Measurements from ENCODE around the gene IL17C. TPM values are rescaled to one million over a fixed set of nuclear protein-coding genes. Genes with fewer than 3 reads are reported as not detected.
"Not testable (repeated sequence)": the region's sequence is repeated elsewhere in the genome, so short reads cannot be mapped to it uniquely, and the experiment has no call there.

The IL17C gene
- total and polyA plus RNA-seq, 9 donors = not detected

- Histone ChIP-seq H3K36me3 (ENCODE audit: control insufficient read depth, insufficient read depth, low read length) (peaks cover 48% of the 10 kb centered on the region), H3K4me3 (ENCODE audit: low read length) (no peak overlapping the region), H3K27ac (ENCODE audit: low read length) (no peak overlapping the region), H3K4me1 (ENCODE audit: control insufficient read depth, insufficient read depth, low read length) (peaks cover 10% of the 10 kb centered on the region), H3K9me3 (replicated peaks; ENCODE audit: control insufficient read depth, low read depth, low read length) (no peaks in the 10 kb centered on the region), H3K27me3 (ENCODE audit: control insufficient read depth, insufficient read depth, low read length) (no peaks in the 10 kb centered on the region)
- 67% methylated on average over 10 of the region's 15 CpGs for WGBS (ENCODE audit: insufficient coverage)
- no peak for DNase-seq
These were observed 20.3 kb downstream of the IL17C start for GRCh38 chr16:88658714-88659113.

- Histone ChIP-seq H3K4me1 (ENCODE audit: control insufficient read depth, insufficient read depth, low read length) (peaks cover 14% of the 10 kb centered on the region), H3K4me3 (ENCODE audit: low read length) (no peak overlapping the region), H3K27ac (ENCODE audit: low read length) (no peak overlapping the region), H3K27me3 (ENCODE audit: control insufficient read depth, insufficient read depth, low read length) (no peaks in the 10 kb centered on the region), H3K9me3 (replicated peaks; ENCODE audit: control insufficient read depth, low read depth, low read length) (no peaks in the 10 kb centered on the region), H3K36me3 (ENCODE audit: control insufficient read depth, insufficient read depth, low read length) (peaks cover 44% of the 10 kb centered on the region)
- DNase-seq = no peak
- 88% methylated on average over 22 of the region's 25 CpGs for WGBS (ENCODE audit: insufficient coverage)
These were observed 20.8 kb downstream of the IL17C start for GRCh38 chr16:88659160-88659559.

- Histone ChIP-seq H3K36me3 (ENCODE audit: control insufficient read depth, insufficient read depth, low read length) (peaks cover 22% of the 10 kb centered on the region), H3K4me3 (ENCODE audit: low read length) (no peak overlapping the region), H3K9me3 (replicated peaks; ENCODE audit: control insufficient read depth, low read depth, low read length) (no peaks in the 10 kb centered on the region), H3K4me1 (ENCODE audit: control insufficient read depth, insufficient read depth, low read length) (peaks cover 26% of the 10 kb centered on the region), H3K27ac (ENCODE audit: low read length) (no peak overlapping the region), H3K27me3 (ENCODE audit: control insufficient read depth, insufficient read depth, low read length) (no peaks in the 10 kb centered on the region)
- WGBS (ENCODE audit: insufficient coverage) = 77% methylated on average over 3 of the region's 10 CpGs
- no peak for DNase-seq
These were observed 23.1 kb downstream of the IL17C start for GRCh38 chr16:88661468-88661867.

- peak overlapping the region; percentile 77 for H3K4me3 ChIP-seq (ENCODE audit: low read length)
- H3K27ac ChIP-seq (ENCODE audit: low read length) = peak overlapping the region; percentile 71
- DNase-seq = no peak
- H3K27me3 ChIP-seq (ENCODE audit: control insufficient read depth, insufficient read depth, low read length) = no peaks in the 10 kb centered on the region
- no peaks in the 10 kb centered on the region for H3K9me3 ChIP-seq (replicated peaks; ENCODE audit: control insufficient read depth, low read depth, low read length)
- WGBS (ENCODE audit: insufficient coverage) = 1% methylated on average over 47 of the region's 49 CpGs
- peaks cover 27% of the 10 kb centered on the region for H3K4me1 ChIP-seq (ENCODE audit: control insufficient read depth, insufficient read depth, low read length)
- peaks cover 15% of the 10 kb centered on the region for H3K36me3 ChIP-seq (ENCODE audit: control insufficient read depth, insufficient read depth, low read length)
These were observed 24.0 kb downstream of the IL17C start for GRCh38 chr16:88662222-88662842.

GRCh38 chr16:88662843-88663606, 24.7 kb downstream of the IL17C start, which contains the start of gene MVD:
TSS of gene MVD (minus strand) at chr16:88663091. CDS start at chr16:88663080, 11 bp downstream.
- Histone ChIP-seq H3K4me1 (ENCODE audit: control insufficient read depth, insufficient read depth, low read length) (peaks cover 31% of the 10 kb centered on the region), H3K27me3 (ENCODE audit: control insufficient read depth, insufficient read depth, low read length) (no peaks in the 10 kb centered on the region), H3K9me3 (replicated peaks; ENCODE audit: control insufficient read depth, low read depth, low read length) (no peaks in the 10 kb centered on the region), H3K36me3 (ENCODE audit: control insufficient read depth, insufficient read depth, low read length) (peaks cover 10% of the 10 kb centered on the region), H3K4me3 (ENCODE audit: low read length) (peak within 1 kb of the TSS; percentile 95), H3K27ac (ENCODE audit: low read length) (peak within 1 kb of the TSS; percentile 76)
- WGBS (ENCODE audit: insufficient coverage) = under 1% methylated on average over 88 of the region's 88 CpGs
- peak; percentile 99 for DNase-seq

- H3K27me3 ChIP-seq (ENCODE audit: control insufficient read depth, insufficient read depth, low read length) = no peaks in the 10 kb centered on the region
- DNase-seq = peak; percentile 64
- 89% methylated on average over 2 of the region's 4 CpGs for WGBS (ENCODE audit: insufficient coverage)
- peak overlapping the region; percentile 62 for H3K27ac ChIP-seq (ENCODE audit: low read length)
- no peaks in the 10 kb centered on the region for H3K9me3 ChIP-seq (replicated peaks; ENCODE audit: control insufficient read depth, low read depth, low read length)
- H3K4me1 ChIP-seq (ENCODE audit: control insufficient read depth, insufficient read depth, low read length) = peaks cover 31% of the 10 kb centered on the region
- no peak overlapping the region for H3K4me3 ChIP-seq (ENCODE audit: low read length)
- peaks cover 8% of the 10 kb centered on the region for H3K36me3 ChIP-seq (ENCODE audit: control insufficient read depth, insufficient read depth, low read length)
These were observed 26.8 kb downstream of the IL17C start for GRCh38 chr16:88665148-88665547.

- WGBS (ENCODE audit: insufficient coverage) = no CpG with 5 or more reads among the region's 3 CpGs
- peaks cover 8% of the 10 kb centered on the region for H3K36me3 ChIP-seq (ENCODE audit: control insufficient read depth, insufficient read depth, low read length)
- no peaks in the 10 kb centered on the region for H3K27me3 ChIP-seq (ENCODE audit: control insufficient read depth, insufficient read depth, low read length)
- H3K27ac ChIP-seq (ENCODE audit: low read length) = peak overlapping the region; percentile 62
- no peak overlapping the region for H3K4me3 ChIP-seq (ENCODE audit: low read length)
- DNase-seq = no peak
- no peaks in the 10 kb centered on the region for H3K9me3 ChIP-seq (replicated peaks; ENCODE audit: control insufficient read depth, low read depth, low read length)
- peaks cover 31% of the 10 kb centered on the region for H3K4me1 ChIP-seq (ENCODE audit: control insufficient read depth, insufficient read depth, low read length)
These were observed 27.2 kb downstream of the IL17C start for GRCh38 chr16:88665570-88665969.

- Histone ChIP-seq H3K36me3 (ENCODE audit: control insufficient read depth, insufficient read depth, low read length) (peaks cover 11% of the 10 kb centered on the region), H3K27me3 (ENCODE audit: control insufficient read depth, insufficient read depth, low read length) (no peaks in the 10 kb centered on the region), H3K9me3 (replicated peaks; ENCODE audit: control insufficient read depth, low read depth, low read length) (no peaks in the 10 kb centered on the region), H3K4me3 (ENCODE audit: low read length) (no peak overlapping the region), H3K4me1 (ENCODE audit: control insufficient read depth, insufficient read depth, low read length) (peaks cover 26% of the 10 kb centered on the region), H3K27ac (ENCODE audit: low read length) (no peak overlapping the region)
- 20% methylated on average over 2 of the region's 5 CpGs for WGBS (ENCODE audit: insufficient coverage)
- DNase-seq = no peak
These were observed 29.1 kb downstream of the IL17C start for GRCh38 chr16:88667461-88667860.

- not testable (repeated sequence) for DNase-seq; H3K27me3 ChIP-seq (ENCODE audit: control insufficient read depth, insufficient read depth, low read length); H3K4me3 ChIP-seq (ENCODE audit: low read length); H3K9me3 ChIP-seq (replicated peaks; ENCODE audit: control insufficient read depth, low read depth, low read length); H3K27ac ChIP-seq (ENCODE audit: low read length)
- no CpG with 5 or more reads among the region's 8 CpGs for WGBS (ENCODE audit: insufficient coverage)
- Histone ChIP-seq H3K36me3 (ENCODE audit: control insufficient read depth, insufficient read depth, low read length) (peaks cover 11% of the 10 kb centered on the region), H3K4me1 (ENCODE audit: control insufficient read depth, insufficient read depth, low read length) (peaks cover 36% of the 10 kb centered on the region)
These were observed 31.1 kb downstream of the IL17C start for GRCh38 chr16:88669493-88669892.

GRCh38 chr16:88669980-88670379, 31.6 kb downstream of the IL17C start:
- H3K4me1 ChIP-seq (ENCODE audit: control insufficient read depth, insufficient read depth, low read length) = peaks cover 35% of the 10 kb centered on the region
- H3K9me3 ChIP-seq (replicated peaks; ENCODE audit: control insufficient read depth, low read depth, low read length) = no peaks in the 10 kb centered on the region
- H3K4me3 ChIP-seq (ENCODE audit: low read length) = no peak overlapping the region
- DNase-seq = peak; percentile 59
- no peaks in the 10 kb centered on the region for H3K27me3 ChIP-seq (ENCODE audit: control insufficient read depth, insufficient read depth, low read length)
- WGBS (ENCODE audit: insufficient coverage) = no CpG with 5 or more reads among the region's 10 CpGs
- H3K27ac ChIP-seq (ENCODE audit: low read length) = no peak overlapping the region
- peaks cover 11% of the 10 kb centered on the region for H3K36me3 ChIP-seq (ENCODE audit: control insufficient read depth, insufficient read depth, low read length)
